WTC11 (cell line): Measurements from ENCODE around the gene CLIP3. TPM values are rescaled to one million over a fixed set of nuclear protein-coding genes. Genes with fewer than 3 reads are reported as not detected.
"Not testable (repeated sequence)": the region's sequence is repeated elsewhere in the genome, so short reads cannot be mapped to it uniquely, and the experiment has no call there.

Source experiments
- ATAC-seq: fragments of 200-7000 bp; cut with Tn5 transposase; 2 replicates; pipeline ENCODE4 v1.10.0; 2021; ENCODE audit warnings: mild to moderate bottlenecking, moderate library complexity
- CTCF ChIA-PET: fragments of 300-600 bp; sonication (Branson Sonifier 250); formaldehyde crosslinking; loops from one replicate; lab custom pipeline; 2021; ENCODE audit warnings: antibody characterized with exemption; lab: Charles Lee
- POLR2A ChIA-PET: fragments of 350-600 bp; sonication (Branson Sonifier 250); formaldehyde crosslinking; loops from one replicate; lab custom pipeline; 2021; ENCODE audit warnings: antibody characterized with exemption; lab: Charles Lee
- DNase-seq: peaks from one replicate; pipeline ENCODE4 v3.0.0; 2021; ENCODE audit warnings: low spot score
- H3K27ac Mint-ChIP-seq: 2 replicates; pipeline ENCODE4 v1.8.0; 2021; ENCODE audit warnings: mixed read lengths
- H3K27me3 Mint-ChIP-seq: 2 replicates; pipeline ENCODE4 v1.8.0; 2021; ENCODE audit warnings: low read depth, mild to moderate bottlenecking, moderate library complexity, mixed read lengths
- H3K36me3 Mint-ChIP-seq: 2 replicates; pipeline ENCODE4 v1.8.0; 2021; ENCODE audit warnings: mixed read lengths
- H3K4me1 Mint-ChIP-seq: 2 replicates; pipeline ENCODE4 v1.8.0; 2022; ENCODE audit warnings: mixed read lengths
- H3K4me3 Mint-ChIP-seq: 2 replicates; pipeline ENCODE4 v1.8.0; 2021; ENCODE audit warnings: mild to moderate bottlenecking, moderate library complexity, mixed read lengths
- H3K9me3 Mint-ChIP-seq: 2 replicates; pipeline ENCODE4 v1.8.0; 2021; ENCODE audit warnings: mixed read lengths
- AR ChIP-seq: fragments of 250-450 bp; sonication (Bioruptor Pico); IDR thresholded peaks from 2 replicates; pipeline ENCODE4 v1.9.0; 2021; ENCODE audit warnings: mild to moderate bottlenecking
- ETV6 ChIP-seq: sonication (generic); formaldehyde crosslinking; IDR thresholded peaks from 2 replicates; pipeline ENCODE4 v1.8.1; 2022; ENCODE audit warnings: mild to moderate bottlenecking, missing genetic modification reagents
- FOXJ3 ChIP-seq: sonication (generic); formaldehyde crosslinking; IDR thresholded peaks from 2 replicates; pipeline ENCODE4 v1.9.0; 2021; ENCODE audit warnings: missing genetic modification reagents, mild to moderate bottlenecking, borderline replicate concordance
- HMGA2 ChIP-seq: fragments of 250-450 bp; sonication (Bioruptor Pico); IDR thresholded peaks from 2 replicates; pipeline ENCODE4 v1.4.0; 2021; ENCODE audit warnings: mild to moderate bottlenecking, moderate library complexity
- HMGXB4 ChIP-seq: sonication (generic); formaldehyde crosslinking; IDR thresholded peaks from 2 replicates; pipeline ENCODE4 v1.8.1; 2023; ENCODE audit warnings: mild to moderate bottlenecking, moderate library complexity, missing genetic modification reagents
- MYBL2 ChIP-seq: sonication (generic); formaldehyde crosslinking; IDR thresholded peaks from 2 replicates; pipeline ENCODE4 v1.8.1; 2023; ENCODE audit warnings: mild to moderate bottlenecking, moderate library complexity, missing genetic modification reagents
- NFE2L1 ChIP-seq: sonication (generic); formaldehyde crosslinking; IDR thresholded peaks from 2 replicates; pipeline ENCODE4 v1.8.1; 2023; ENCODE audit warnings: missing genetic modification reagents
- RELA ChIP-seq: sonication (generic); formaldehyde crosslinking; IDR thresholded peaks from 2 replicates; pipeline ENCODE4 v1.8.1; 2022; ENCODE audit warnings: missing genetic modification reagents, mild to moderate bottlenecking, borderline replicate concordance
- SMAD3 ChIP-seq: sonication (generic); formaldehyde crosslinking; IDR thresholded peaks from 2 replicates; pipeline ENCODE4 v1.8.0; 2022; ENCODE audit warnings: missing genetic modification reagents, mild to moderate bottlenecking, borderline replicate concordance
- TCF7 ChIP-seq: sonication (generic); formaldehyde crosslinking; IDR thresholded peaks from 2 replicates; pipeline ENCODE4 v1.8.0; 2022; ENCODE audit warnings: mild to moderate bottlenecking, low read depth, missing genetic modification reagents, moderate library complexity
- TEAD4 ChIP-seq: sonication (generic); formaldehyde crosslinking; IDR thresholded peaks from 2 replicates; pipeline ENCODE4 v1.8.0; 2022; ENCODE audit warnings: mild to moderate bottlenecking, missing genetic modification reagents
- USF1 ChIP-seq: sonication (generic); formaldehyde crosslinking; IDR thresholded peaks from 2 replicates; pipeline ENCODE4 v1.8.0; 2022; ENCODE audit warnings: mild to moderate bottlenecking, missing genetic modification reagents
- ZNF423 ChIP-seq: fragments of 250-450 bp; sonication (Bioruptor Pico); IDR thresholded peaks from 2 replicates; pipeline ENCODE4 v2.1.2; 2022; ENCODE audit warnings: mild to moderate bottlenecking, moderate library complexity
- total RNA-seq: library from RNA; stranded (reverse); gene quantifications from 3 replicates; pipeline ENCODE4 v1.2.3, GENCODE V29; 2021
- TF ChIP-seq, protein P1 (sequence below): sonication (generic); formaldehyde crosslinking; IDR thresholded peaks from 2 replicates; pipeline ENCODE4 v1.8.1; 2022; ENCODE audit warnings: low read depth, mild to moderate bottlenecking, moderate library complexity, missing genetic modification reagents, borderline replicate concordance
- TF ChIP-seq, protein P2 (sequence below): sonication (generic); formaldehyde crosslinking; IDR thresholded peaks from 2 replicates; pipeline ENCODE4 v1.8.1; 2023; ENCODE audit warnings: mild to moderate bottlenecking, missing genetic modification reagents, borderline replicate concordance
- TF ChIP-seq, protein P3 (sequence below): fragments of 250-450 bp; sonication (Bioruptor Pico); IDR thresholded peaks from 2 replicates; pipeline ENCODE4 v1.9.0; 2021; ENCODE audit warnings: moderate library complexity, mild to moderate bottlenecking, inconsistent platforms, borderline replicate concordance
- TF ChIP-seq, protein P4 (sequence below): sonication (generic); formaldehyde crosslinking; IDR thresholded peaks from 2 replicates; pipeline ENCODE4 v1.8.0; 2022; ENCODE audit warnings: mild to moderate bottlenecking, missing genetic modification reagents
- TF ChIP-seq, protein P5 (sequence below): fragments of 250-450 bp; sonication (Bioruptor Pico); IDR thresholded peaks from 2 replicates; pipeline ENCODE4 v1.8.0; 2021; ENCODE audit warnings: mild to moderate bottlenecking

Gene CLIP3
- total RNA-seq, 1 experiment from 2014 or later = 16.2 TPM

DNA sequence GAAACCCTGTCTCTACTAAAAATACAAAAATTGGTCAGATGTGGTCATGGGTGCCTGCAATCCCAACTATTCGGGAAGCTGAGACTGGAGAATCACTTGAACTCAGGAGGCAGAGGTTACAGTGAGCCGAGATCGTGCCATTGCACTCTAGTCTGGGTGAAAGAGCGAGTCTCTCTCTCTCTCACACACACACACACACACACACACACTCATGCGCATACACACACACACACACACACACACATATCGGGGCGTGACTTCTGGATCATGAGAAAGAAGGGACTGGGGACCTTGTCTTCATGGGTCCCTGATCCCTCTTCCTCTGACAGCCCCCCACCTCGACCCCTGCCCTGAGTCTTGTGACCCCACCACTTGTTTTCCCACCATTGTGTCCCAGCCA, 49.5 kb downstream of the CLIP3 start (continued):
- TF ChIP-seq SMAD3 (CRISPR knock-in tag) (no peak), FOXJ3 (CRISPR knock-in tag) (no peak), NFE2L1 (no peak), TCF7 (CRISPR knock-in tag) (no peak), ZNF423 (CRISPR knock-in tag) (no peak), MYBL2 (CRISPR knock-in tag) (no peak), USF1 (CRISPR knock-in tag) (no peak), ETV6 (CRISPR knock-in tag) (no peak), RELA (no peak)
- TF ChIP-seq, protein P1, sequence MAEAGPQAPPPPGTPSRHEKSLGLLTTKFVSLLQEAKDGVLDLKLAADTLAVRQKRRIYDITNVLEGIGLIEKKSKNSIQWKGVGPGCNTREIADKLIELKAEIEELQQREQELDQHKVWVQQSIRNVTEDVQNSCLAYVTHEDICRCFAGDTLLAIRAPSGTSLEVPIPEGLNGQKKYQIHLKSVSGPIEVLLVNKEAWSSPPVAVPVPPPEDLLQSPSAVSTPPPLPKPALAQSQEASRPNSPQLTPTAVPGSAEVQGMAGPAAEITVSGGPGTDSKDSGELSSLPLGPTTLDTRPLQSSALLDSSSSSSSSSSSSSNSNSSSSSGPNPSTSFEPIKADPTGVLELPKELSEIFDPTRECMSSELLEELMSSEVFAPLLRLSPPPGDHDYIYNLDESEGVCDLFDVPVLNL (CRISPR knock-in tag) = no peak
- TF ChIP-seq, protein P2, sequence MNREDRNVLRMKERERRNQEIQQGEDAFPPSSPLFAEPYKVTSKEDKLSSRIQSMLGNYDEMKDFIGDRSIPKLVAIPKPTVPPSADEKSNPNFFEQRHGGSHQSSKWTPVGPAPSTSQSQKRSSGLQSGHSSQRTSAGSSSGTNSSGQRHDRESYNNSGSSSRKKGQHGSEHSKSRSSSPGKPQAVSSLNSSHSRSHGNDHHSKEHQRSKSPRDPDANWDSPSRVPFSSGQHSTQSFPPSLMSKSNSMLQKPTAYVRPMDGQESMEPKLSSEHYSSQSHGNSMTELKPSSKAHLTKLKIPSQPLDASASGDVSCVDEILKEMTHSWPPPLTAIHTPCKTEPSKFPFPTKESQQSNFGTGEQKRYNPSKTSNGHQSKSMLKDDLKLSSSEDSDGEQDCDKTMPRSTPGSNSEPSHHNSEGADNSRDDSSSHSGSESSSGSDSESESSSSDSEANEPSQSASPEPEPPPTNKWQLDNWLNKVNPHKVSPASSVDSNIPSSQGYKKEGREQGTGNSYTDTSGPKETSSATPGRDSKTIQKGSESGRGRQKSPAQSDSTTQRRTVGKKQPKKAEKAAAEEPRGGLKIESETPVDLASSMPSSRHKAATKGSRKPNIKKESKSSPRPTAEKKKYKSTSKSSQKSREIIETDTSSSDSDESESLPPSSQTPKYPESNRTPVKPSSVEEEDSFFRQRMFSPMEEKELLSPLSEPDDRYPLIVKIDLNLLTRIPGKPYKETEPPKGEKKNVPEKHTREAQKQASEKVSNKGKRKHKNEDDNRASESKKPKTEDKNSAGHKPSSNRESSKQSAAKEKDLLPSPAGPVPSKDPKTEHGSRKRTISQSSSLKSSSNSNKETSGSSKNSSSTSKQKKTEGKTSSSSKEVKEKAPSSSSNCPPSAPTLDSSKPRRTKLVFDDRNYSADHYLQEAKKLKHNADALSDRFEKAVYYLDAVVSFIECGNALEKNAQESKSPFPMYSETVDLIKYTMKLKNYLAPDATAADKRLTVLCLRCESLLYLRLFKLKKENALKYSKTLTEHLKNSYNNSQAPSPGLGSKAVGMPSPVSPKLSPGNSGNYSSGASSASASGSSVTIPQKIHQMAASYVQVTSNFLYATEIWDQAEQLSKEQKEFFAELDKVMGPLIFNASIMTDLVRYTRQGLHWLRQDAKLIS (CRISPR knock-in tag) = no peak
- TF ChIP-seq, protein P3, sequence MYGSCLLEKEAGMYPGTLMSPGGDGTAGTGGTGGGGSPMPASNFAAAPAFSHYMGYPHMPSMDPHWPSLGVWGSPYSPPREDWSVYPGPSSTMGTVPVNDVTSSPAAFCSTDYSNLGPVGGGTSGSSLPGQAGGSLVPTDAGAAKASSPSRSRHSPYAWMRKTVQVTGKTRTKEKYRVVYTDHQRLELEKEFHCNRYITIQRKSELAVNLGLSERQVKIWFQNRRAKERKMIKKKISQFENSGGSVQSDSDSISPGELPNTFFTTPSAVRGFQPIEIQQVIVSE (CRISPR knock-in tag) = no peak
- TF ChIP-seq, protein P4, sequence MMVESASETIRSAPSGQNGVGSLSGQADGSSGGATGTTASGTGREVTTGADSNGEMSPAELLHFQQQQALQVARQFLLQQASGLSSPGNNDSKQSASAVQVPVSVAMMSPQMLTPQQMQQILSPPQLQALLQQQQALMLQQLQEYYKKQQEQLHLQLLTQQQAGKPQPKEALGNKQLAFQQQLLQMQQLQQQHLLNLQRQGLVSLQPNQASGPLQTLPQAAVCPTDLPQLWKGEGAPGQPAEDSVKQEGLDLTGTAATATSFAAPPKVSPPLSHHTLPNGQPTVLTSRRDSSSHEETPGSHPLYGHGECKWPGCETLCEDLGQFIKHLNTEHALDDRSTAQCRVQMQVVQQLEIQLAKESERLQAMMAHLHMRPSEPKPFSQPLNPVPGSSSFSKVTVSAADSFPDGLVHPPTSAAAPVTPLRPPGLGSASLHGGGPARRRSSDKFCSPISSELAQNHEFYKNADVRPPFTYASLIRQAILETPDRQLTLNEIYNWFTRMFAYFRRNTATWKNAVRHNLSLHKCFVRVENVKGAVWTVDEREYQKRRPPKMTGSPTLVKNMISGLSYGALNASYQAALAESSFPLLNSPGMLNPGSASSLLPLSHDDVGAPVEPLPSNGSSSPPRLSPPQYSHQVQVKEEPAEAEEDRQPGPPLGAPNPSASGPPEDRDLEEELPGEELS (CRISPR knock-in tag) = no peak
- TF ChIP-seq, all 79 proteins: peak for 0

DNA sequence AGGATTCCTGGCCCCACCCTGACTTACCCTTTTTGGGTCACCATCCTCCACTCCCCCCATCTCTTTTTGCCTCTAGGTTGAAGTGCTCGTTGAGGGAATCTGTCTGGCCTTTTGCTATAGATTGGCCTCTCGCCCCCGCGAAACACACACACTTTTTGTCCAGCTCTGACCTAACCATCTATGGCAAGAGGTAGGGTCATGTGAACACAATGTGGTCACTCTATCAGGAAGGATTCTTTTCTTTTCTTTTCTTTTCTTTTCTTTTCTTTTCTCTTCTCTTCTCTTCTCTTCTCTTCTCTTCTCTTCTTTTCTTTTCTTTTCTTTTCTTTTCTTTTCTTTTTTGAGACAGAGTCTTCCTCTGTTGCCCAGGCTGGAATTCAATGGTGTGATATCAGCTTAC, 51.7 kb downstream of the CLIP3 start:
- ATAC-seq, CTCF ChIA-PET, H3K27ac Mint-ChIP-seq, H3K9me3 Mint-ChIP-seq, POLR2A ChIA-PET, H3K4me3 Mint-ChIP-seq, DNase-seq, H3K36me3 Mint-ChIP-seq: not testable (repeated sequence)
- H3K4me1 Mint-ChIP-seq = peaks cover 13% of the 10 kb centered on the region
- peaks cover 46% of the 10 kb centered on the region for H3K27me3 Mint-ChIP-seq

GRCh38 chr19:35978832-35979365, 53.8 kb downstream of the CLIP3 start:
- no peak overlapping the region for H3K4me3 Mint-ChIP-seq
- DNase-seq = no peak

More at GRCh38 chr19:35978832-35979365, 53.8 kb downstream of the CLIP3 start:
- CTCF ChIA-PET = interaction anchor here (0.8 to 1.8 kb wide), 4 partner anchors 15 to 73 kb away, joined by 3 to 10 read pairs (median 4); partner anchors contain the start of gene ALKBH6
- no peak for ATAC-seq
- H3K36me3 Mint-ChIP-seq = no peaks in the 10 kb centered on the region
- H3K9me3 Mint-ChIP-seq = no peaks in the 10 kb centered on the region
- TF ChIP-seq HMGXB4 (CRISPR knock-in tag) (no peak), AR (CRISPR knock-in tag) (no peak), HMGA2 (CRISPR knock-in tag) (no peak), SMAD3 (CRISPR knock-in tag) (no peak), TEAD4 (CRISPR knock-in tag) (no peak)
- TF ChIP-seq, protein P5, sequence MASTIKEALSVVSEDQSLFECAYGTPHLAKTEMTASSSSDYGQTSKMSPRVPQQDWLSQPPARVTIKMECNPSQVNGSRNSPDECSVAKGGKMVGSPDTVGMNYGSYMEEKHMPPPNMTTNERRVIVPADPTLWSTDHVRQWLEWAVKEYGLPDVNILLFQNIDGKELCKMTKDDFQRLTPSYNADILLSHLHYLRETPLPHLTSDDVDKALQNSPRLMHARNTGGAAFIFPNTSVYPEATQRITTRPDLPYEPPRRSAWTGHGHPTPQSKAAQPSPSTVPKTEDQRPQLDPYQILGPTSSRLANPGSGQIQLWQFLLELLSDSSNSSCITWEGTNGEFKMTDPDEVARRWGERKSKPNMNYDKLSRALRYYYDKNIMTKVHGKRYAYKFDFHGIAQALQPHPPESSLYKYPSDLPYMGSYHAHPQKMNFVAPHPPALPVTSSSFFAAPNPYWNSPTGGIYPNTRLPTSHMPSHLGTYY = no peak
- TF ChIP-seq, all 79 proteins: peak for 0
- Mint-ChIP-seq H3K27me3 (peaks cover 25% of the 10 kb centered on the region), H3K4me1 (peaks cover 13% of the 10 kb centered on the region), H3K27ac (no peak overlapping the region)
- POLR2A ChIA-PET = no interaction called here
